Glutamatergic neuron (in vitro differentiated cells): Measurements from ENCODE around the gene CDYL2. TPM values are rescaled to one million over a fixed set of nuclear protein-coding genes. Genes with fewer than 3 reads are reported as not detected.

Source experiments
- DNase-seq: peaks from one replicate; pipeline ENCODE4 v3.0.0; 2022
- H3K27ac Mint-ChIP-seq: one replicate; pipeline ENCODE4 v1.8.0; 2020; ENCODE audit warnings: mild to moderate bottlenecking, mixed read lengths, inconsistent platforms; ENCODE audit not compliant: unreplicated experiment
- H3K27me3 Mint-ChIP-seq: one replicate; pipeline ENCODE4 v1.8.0; 2020; ENCODE audit warnings: mild to moderate bottlenecking, moderate library complexity, mixed read lengths, inconsistent platforms; ENCODE audit not compliant: unreplicated experiment
- H3K36me3 Mint-ChIP-seq: one replicate; pipeline ENCODE4 v1.8.0; 2020; ENCODE audit warnings: mild to moderate bottlenecking, mixed read lengths, inconsistent platforms; ENCODE audit not compliant: unreplicated experiment
- H3K4me1 Mint-ChIP-seq: one replicate; pipeline ENCODE4 v1.8.0; 2020; ENCODE audit warnings: mild to moderate bottlenecking, low read depth, mixed read lengths, inconsistent platforms; ENCODE audit not compliant: unreplicated experiment
- H3K4me3 Mint-ChIP-seq: one replicate; pipeline ENCODE4 v1.8.0; 2020; ENCODE audit warnings: mild to moderate bottlenecking, mixed read lengths, inconsistent platforms; ENCODE audit not compliant: unreplicated experiment
- H3K9me3 Mint-ChIP-seq: one replicate; pipeline ENCODE4 v1.8.0; 2020; ENCODE audit warnings: mild to moderate bottlenecking, moderate library complexity, mixed read lengths, inconsistent platforms; ENCODE audit not compliant: unreplicated experiment
- total RNA-seq: library from RNA; stranded (reverse); fragmentation: NEBNext Ultra II Directional; extraction: Animal tissue kit (Norgen Biotek cat#: 25700); gene quantifications from one replicate; pipeline ENCODE4 v1.2.1, GENCODE V29; 2021; ENCODE audit not compliant: unreplicated experiment
- TF ChIP-seq, protein P1 (sequence below): fragments of 200-600 bp; sonication (generic); IDR thresholded peaks from one replicate; pipeline ENCODE4 v1.5.0; 2021; ENCODE audit not compliant: partially characterized antibody, unreplicated experiment

CDYL2 gene
- total RNA-seq, 1 donor from 2014 or later: 30.5 TPM

DNA sequence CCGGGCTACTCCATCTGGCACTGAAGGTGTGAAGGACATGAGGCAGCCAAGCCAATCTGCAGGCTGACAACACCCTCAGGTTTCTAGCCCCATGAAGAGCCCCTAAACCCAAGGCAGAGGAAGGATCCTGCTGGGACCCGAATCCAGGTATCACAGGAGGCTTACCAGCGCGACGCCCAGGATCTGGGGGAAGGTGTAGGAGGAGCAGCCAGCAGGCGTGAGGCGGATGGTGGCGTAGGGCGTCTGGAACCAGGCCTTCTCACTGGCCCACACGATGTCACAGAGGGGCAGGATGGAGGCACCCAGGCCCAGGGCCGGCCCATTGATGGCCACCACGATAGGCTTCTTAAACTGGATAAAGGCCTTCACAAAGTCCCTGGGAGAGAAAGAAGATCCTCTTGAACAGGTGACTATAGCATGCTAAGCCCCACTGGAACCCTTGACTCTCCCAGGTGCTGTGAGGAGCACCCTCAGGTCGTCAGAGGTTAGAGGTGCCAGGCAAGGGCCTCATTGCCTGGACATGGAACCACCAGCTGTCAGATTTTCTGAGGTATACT lies 191.9 kb downstream of the CDYL2 start:
- Mint-ChIP-seq H3K4me3 (no peak overlapping the region), H3K4me1 (peaks cover 9% of the 10 kb centered on the region), H3K9me3 (no peaks in the 10 kb centered on the region), H3K27me3 (peaks cover 6% of the 10 kb centered on the region), H3K27ac (no peak overlapping the region), H3K36me3 (peaks cover 8% of the 10 kb centered on the region)
- TF ChIP-seq, protein P1, sequence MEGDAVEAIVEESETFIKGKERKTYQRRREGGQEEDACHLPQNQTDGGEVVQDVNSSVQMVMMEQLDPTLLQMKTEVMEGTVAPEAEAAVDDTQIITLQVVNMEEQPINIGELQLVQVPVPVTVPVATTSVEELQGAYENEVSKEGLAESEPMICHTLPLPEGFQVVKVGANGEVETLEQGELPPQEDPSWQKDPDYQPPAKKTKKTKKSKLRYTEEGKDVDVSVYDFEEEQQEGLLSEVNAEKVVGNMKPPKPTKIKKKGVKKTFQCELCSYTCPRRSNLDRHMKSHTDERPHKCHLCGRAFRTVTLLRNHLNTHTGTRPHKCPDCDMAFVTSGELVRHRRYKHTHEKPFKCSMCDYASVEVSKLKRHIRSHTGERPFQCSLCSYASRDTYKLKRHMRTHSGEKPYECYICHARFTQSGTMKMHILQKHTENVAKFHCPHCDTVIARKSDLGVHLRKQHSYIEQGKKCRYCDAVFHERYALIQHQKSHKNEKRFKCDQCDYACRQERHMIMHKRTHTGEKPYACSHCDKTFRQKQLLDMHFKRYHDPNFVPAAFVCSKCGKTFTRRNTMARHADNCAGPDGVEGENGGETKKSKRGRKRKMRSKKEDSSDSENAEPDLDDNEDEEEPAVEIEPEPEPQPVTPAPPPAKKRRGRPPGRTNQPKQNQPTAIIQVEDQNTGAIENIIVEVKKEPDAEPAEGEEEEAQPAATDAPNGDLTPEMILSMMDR: no peak
- no peak for DNase-seq

DNA sequence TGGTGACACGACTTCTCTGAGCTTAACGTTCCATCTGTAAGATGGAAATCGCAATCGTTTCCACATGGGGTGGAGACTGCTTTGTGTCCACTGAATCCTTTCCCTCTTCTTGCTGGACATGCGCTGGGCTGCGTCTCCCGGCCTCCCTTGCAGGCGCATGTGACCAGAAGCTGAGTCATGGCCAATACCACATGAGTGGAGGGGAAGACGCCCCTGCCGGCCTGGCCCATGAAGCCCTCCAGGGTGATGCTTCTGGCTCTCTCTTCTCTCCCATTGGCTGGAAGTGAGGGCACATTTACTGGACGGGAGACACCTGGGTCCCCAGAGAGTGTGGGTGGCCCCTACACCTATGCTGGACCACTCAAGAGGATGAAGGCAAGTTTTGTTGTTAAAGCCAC lies 192.5 kb downstream of the CDYL2 start:
- no peak for DNase-seq
- Mint-ChIP-seq H3K27ac (no peak overlapping the region), H3K4me1 (peaks cover 9% of the 10 kb centered on the region), H3K36me3 (peaks cover 7% of the 10 kb centered on the region), H3K4me3 (no peak overlapping the region), H3K9me3 (no peaks in the 10 kb centered on the region), H3K27me3 (peaks cover 5% of the 10 kb centered on the region)
- TF ChIP-seq, protein P1: no peak

DNA sequence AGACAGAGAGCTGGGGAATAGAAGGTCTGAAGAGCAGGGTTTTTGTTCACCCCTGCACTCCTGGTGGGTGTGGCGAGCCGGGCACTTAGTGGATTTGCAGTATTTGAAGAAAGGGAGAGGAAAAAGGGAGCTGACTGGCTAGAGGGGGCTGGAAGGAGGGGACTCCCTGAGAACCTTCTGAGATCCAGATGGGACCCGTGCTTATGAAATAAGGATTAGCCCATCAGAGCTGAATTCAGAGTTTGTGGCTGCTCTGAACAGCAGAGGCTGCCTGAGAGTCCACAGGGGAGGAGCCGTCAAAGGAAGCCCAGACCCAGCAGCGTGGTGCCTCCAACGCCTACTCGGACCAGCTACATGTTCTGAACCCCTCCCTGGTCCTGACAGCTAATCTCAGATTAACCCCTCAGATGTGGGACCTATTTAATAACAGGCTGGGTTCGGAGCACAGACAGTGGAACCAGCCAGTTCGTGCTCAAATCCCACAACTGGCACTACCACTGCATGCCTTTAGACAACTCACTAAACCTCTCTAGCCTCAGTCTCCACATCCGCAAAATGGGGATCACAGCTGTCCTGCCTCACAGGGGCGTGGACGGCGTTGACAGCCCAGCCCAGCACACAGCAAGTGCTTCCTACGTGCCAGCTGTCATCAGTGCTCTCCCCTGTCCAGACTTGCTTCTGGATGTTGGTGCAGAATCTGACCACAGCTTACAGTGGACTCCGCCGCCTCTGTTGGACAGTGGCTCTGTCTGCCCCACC lies 193.0 kb downstream of the CDYL2 start:
- peaks cover 2% of the 10 kb centered on the region for H3K9me3 Mint-ChIP-seq
- H3K27me3 Mint-ChIP-seq: peaks cover 6% of the 10 kb centered on the region
- peaks cover 13% of the 10 kb centered on the region for H3K36me3 Mint-ChIP-seq
- no peak for DNase-seq
- H3K4me1 Mint-ChIP-seq: peaks cover 9% of the 10 kb centered on the region
- TF ChIP-seq, protein P1: no peak
- H3K4me3 Mint-ChIP-seq: no peak overlapping the region
- H3K27ac Mint-ChIP-seq: no peak overlapping the region

DNA sequence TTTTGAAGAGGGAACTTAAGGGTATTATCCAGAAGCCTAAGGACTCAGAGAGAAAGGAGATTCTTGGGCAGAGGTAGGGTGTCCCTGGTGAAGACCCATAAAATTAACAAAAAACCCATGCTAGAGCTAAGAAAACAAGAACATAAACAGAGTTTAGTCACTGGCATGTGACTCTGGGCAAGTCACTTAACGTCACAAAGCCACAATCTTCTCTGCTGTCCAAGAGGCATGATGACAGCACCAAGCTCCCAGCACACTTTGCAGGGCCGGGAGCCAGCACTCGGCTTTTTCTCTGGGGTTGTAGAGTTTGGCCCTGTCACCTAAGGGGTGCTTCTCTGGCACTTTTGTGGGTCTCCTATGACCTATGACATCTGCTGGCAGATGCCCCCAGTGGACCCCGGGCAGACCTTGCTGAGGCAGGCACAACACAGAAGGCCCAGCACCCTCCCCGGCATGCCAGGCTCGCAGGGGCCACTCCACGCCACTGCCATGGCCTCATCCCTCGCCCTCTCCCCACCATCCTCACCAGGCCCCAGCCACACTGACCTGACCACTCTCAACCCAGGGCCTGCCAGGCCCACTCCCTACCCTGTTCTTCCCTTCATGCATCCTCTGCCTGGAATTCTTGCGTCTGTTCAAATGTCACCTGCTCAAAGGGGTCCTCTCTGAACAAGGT lies 193.8 kb downstream of the CDYL2 start:
- peaks cover 9% of the 10 kb centered on the region for H3K4me1 Mint-ChIP-seq
- H3K36me3 Mint-ChIP-seq: peaks cover 16% of the 10 kb centered on the region
- no peak for DNase-seq
- no peak overlapping the region for H3K4me3 Mint-ChIP-seq
- peaks cover 6% of the 10 kb centered on the region for H3K27me3 Mint-ChIP-seq
- no peak overlapping the region for H3K27ac Mint-ChIP-seq
- TF ChIP-seq, protein P1: no peak
- H3K9me3 Mint-ChIP-seq: peaks cover 4% of the 10 kb centered on the region

DNA sequence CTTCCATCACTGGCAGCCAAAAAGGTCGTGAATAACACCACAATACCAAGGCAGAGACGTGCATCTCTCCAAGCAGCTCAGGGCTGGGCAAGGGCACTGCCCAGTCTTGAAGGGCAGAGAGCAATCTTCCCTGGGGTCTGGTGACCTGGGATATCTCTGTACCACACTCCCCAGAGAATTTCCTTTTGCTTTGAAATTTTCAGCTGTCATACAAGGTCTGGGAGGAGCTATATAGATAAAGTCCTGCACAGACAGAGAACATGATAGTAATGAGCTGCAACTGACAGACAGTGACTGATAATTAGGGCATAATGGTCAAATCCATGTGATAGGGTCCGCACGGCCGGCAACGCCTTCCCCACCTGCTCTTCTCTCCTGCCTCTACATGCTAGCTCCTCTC lies 195.5 kb downstream of the CDYL2 start:
- Mint-ChIP-seq H3K4me1 (peaks cover 9% of the 10 kb centered on the region), H3K9me3 (peaks cover 4% of the 10 kb centered on the region), H3K36me3 (peaks cover 12% of the 10 kb centered on the region), H3K4me3 (no peak overlapping the region), H3K27me3 (peaks cover 6% of the 10 kb centered on the region), H3K27ac (no peak overlapping the region)
- TF ChIP-seq, protein P1: no peak
- DNase-seq: no peak
